H1 (cell line): ENCODE results near the gene HTR3B. TPM values are rescaled to one million over a fixed set of nuclear protein-coding genes. Genes with fewer than 3 reads are reported as not detected.

Experiments
- CTCF ChIA-PET: fragments of 300-600 bp; sonication (Branson Sonifier 250); formaldehyde crosslinking; loops from one replicate; lab custom pipeline; 2021; ENCODE audit not compliant: partially characterized antibody; lab: Charles Lee
- POLR2A ChIA-PET: fragments of 300-600 bp; sonication (Branson Sonifier 250); formaldehyde crosslinking; loops from one replicate; lab custom pipeline; 2021; ENCODE audit warnings: inconsistent platforms; ENCODE audit not compliant: partially characterized antibody; lab: Charles Lee
- DNase-seq, 2 experiments: peaks; one replicate each; pipeline versions ENCODE4 v3.0.0 to v3.0.0-alpha.2; 2010 to 2022; ENCODE audit warnings: low spot score in 2 of 2, low read depth in 1 of 2, mixed read lengths in 1 of 2
- FAIRE-seq: peaks from 2 replicates; lab custom pipeline; 2011; peaks lifted over from hg19 to GRCh38; lab: Jason Lieb, UNC
- H2AFZ ChIP-seq: 2 replicates; pipeline ENCODE4 v1.8.1; 2012; ENCODE audit warnings: low read length, inconsistent platforms
- H2AK5ac ChIP-seq: 2 replicates; pipeline ENCODE4 v1.6.1; 2013; ENCODE audit warnings: low read depth, low read length
- H2BK120ac ChIP-seq: replicated peaks from 2 replicates; pipeline ENCODE3; 2013; ENCODE audit warnings: low read depth, low read length, inconsistent platforms
- H2BK12ac ChIP-seq: 2 replicates; pipeline ENCODE4 v1.6.1; 2013; ENCODE audit warnings: low read depth, low read length
- H2BK15ac ChIP-seq: 2 replicates; pipeline ENCODE4 v1.6.1; 2013; ENCODE audit warnings: low read length
- H2BK20ac ChIP-seq: 2 replicates; pipeline ENCODE4 v1.6.1; 2013; ENCODE audit warnings: low read length
- H2BK5ac ChIP-seq: 2 replicates; pipeline ENCODE4 v1.6.1; 2013; ENCODE audit warnings: low read depth, low read length
- H3K14ac ChIP-seq: 2 replicates; pipeline ENCODE4 v1.6.1; 2013; ENCODE audit warnings: inconsistent platforms; ENCODE audit not compliant: insufficient read length
- H3K18ac ChIP-seq: 2 replicates; pipeline ENCODE4 v1.6.1; 2013; ENCODE audit warnings: low read length; ENCODE audit errors: extremely low read depth
- H3K23ac ChIP-seq: 2 replicates; pipeline ENCODE4 v1.6.1; 2013; ENCODE audit warnings: inconsistent platforms; ENCODE audit not compliant: insufficient read length
- H3K23me2 ChIP-seq: 2 replicates; pipeline ENCODE4 v1.6.1; 2013; ENCODE audit warnings: low read depth, low read length
- H3K27ac ChIP-seq: 2 replicates; pipeline ENCODE4 v1.6.1; 2011; ENCODE audit warnings: low read depth, low read length, inconsistent platforms
- H3K27me3 ChIP-seq, 4 experiments: replicated peaks in 1 of 4; 1 replicate in 1 of 4; 2 replicates in 3 of 4; pipeline versions ENCODE4 v1.6.1 to v1.8.1; 2011 to 2013; ENCODE audit warnings: low read length in 3 of 4, mild to moderate bottlenecking in 3 of 4, inconsistent platforms in 2 of 4, mixed read lengths in 2 of 4, moderate library complexity in 1 of 4; ENCODE audit not compliant: control insufficient read depth in 3 of 4, insufficient read depth in 3 of 4; ENCODE audit errors: extremely low read depth in 1 of 4
- H3K36me3 ChIP-seq, 4 experiments: 2 replicates each; pipeline versions ENCODE4 v1.6.1 to v1.8.1; 2011 to 2013; ENCODE audit warnings: mild to moderate bottlenecking in 4 of 4, low read length in 3 of 4, moderate library complexity in 2 of 4, control low read depth in 1 of 4, inconsistent platforms in 1 of 4; ENCODE audit not compliant: insufficient read depth in 4 of 4, control insufficient read depth in 2 of 4
- H3K4ac ChIP-seq: replicated peaks from 2 replicates; pipeline ENCODE3; 2013; ENCODE audit warnings: low read length, low read depth, mixed read lengths, inconsistent platforms; ENCODE audit not compliant: insufficient read length
- H3K4me1 ChIP-seq, 4 experiments: replicated peaks in 1 of 4; 1 replicate in 1 of 4; 2 replicates in 3 of 4; pipeline versions ENCODE4 v1.6.1 to v1.8.1; 2011 to 2013; ENCODE audit warnings: low read length in 3 of 4, inconsistent platforms in 2 of 4, mixed read lengths in 1 of 4; ENCODE audit not compliant: insufficient read depth in 4 of 4, control insufficient read depth in 3 of 4
- H3K4me2 ChIP-seq, 2 experiments: 2 replicates each; pipeline versions ENCODE4 v1.6.1 to v1.8.1; 2011 to 2013; ENCODE audit warnings: low read depth in 2 of 2, low read length in 2 of 2, control low read depth in 1 of 2, inconsistent platforms in 1 of 2, mild to moderate bottlenecking in 1 of 2; ENCODE audit not compliant: insufficient read depth in 1 of 2
- H3K4me3 ChIP-seq, 4 experiments: fragments of 200-600, 300-600 bp in 1 of 4; sonication (generic), shearing (Covaris generic), sonication (Bioruptor Twin) in 1 of 4; 2 replicates each; pipeline versions ENCODE4 v1.5.1 to v1.8.1; 2011 to 2016; ENCODE audit warnings: low read length in 4 of 4, low read depth in 3 of 4, control low read depth in 2 of 4, inconsistent platforms in 2 of 4, mild to moderate bottlenecking in 2 of 4, mixed read lengths in 1 of 4, moderate library complexity in 1 of 4; ENCODE audit not compliant: insufficient read depth in 2 of 4; ENCODE audit errors: extremely low read depth in 1 of 4
- H3K56ac ChIP-seq: replicated peaks from 2 replicates; pipeline ENCODE3; 2013; ENCODE audit warnings: low read depth, mild to moderate bottlenecking, mixed read lengths, low read length, inconsistent platforms; ENCODE audit not compliant: insufficient read length
- H3K79me1 ChIP-seq: 2 replicates; pipeline ENCODE4 v1.6.1; 2013; ENCODE audit warnings: low read depth, low read length, control low read depth
- H3K79me2 ChIP-seq, 2 experiments: 2 replicates each; pipeline versions ENCODE4 v1.6.1 to v1.8.1; 2012 to 2013; ENCODE audit warnings: low read length in 2 of 2, mild to moderate bottlenecking in 2 of 2, inconsistent platforms in 1 of 2; ENCODE audit not compliant: insufficient read depth in 2 of 2, control insufficient read depth in 1 of 2
- H3K9ac ChIP-seq, 4 experiments: replicated peaks in 1 of 4; 1 replicate in 1 of 4; 2 replicates in 3 of 4; pipeline versions ENCODE4 v1.6.1 to v1.8.1; 2011 to 2013; ENCODE audit warnings: low read depth in 3 of 4, low read length in 3 of 4, control low read depth in 2 of 4, mild to moderate bottlenecking in 2 of 4, moderate library complexity in 2 of 4, inconsistent platforms in 1 of 4; ENCODE audit errors: extremely low read depth in 1 of 4
- H3K9me3 ChIP-seq, 2 experiments: 2 replicates each; pipeline versions ENCODE4 v1.6.1 to v1.8.1; 2012 to 2013; ENCODE audit warnings: mild to moderate bottlenecking in 2 of 2, moderate library complexity in 2 of 2, control low read depth in 1 of 2, inconsistent platforms in 1 of 2, low read depth in 1 of 2, low read length in 1 of 2, mixed read lengths in 1 of 2; ENCODE audit not compliant: insufficient read depth in 2 of 2
- H4K20me1 ChIP-seq, 2 experiments: replicated peaks in 1 of 2; 2 replicates each; pipeline versions ENCODE3 to v1.8.1; 2011 to 2013; ENCODE audit warnings: inconsistent platforms in 2 of 2, low read length in 2 of 2, mild to moderate bottlenecking in 1 of 2; ENCODE audit not compliant: insufficient read depth in 2 of 2, control insufficient read depth in 1 of 2
- H4K5ac ChIP-seq: 2 replicates; pipeline ENCODE4 v1.6.1; 2013; ENCODE audit warnings: low read length, low read depth, mixed read lengths, inconsistent platforms; ENCODE audit not compliant: insufficient read length
- H4K8ac ChIP-seq: 2 replicates; pipeline ENCODE4 v1.8.0; 2013; ENCODE audit warnings: mild to moderate bottlenecking, moderate library complexity, low read length, inconsistent platforms; ENCODE audit not compliant: insufficient read depth; ENCODE audit errors: extremely low read depth
- H4K91ac ChIP-seq: replicated peaks from 2 replicates; pipeline ENCODE3; 2013; ENCODE audit warnings: low read length, mixed read lengths, inconsistent platforms; ENCODE audit not compliant: insufficient read length
- BRCA1 ChIP-seq: IDR thresholded peaks from 2 replicates; pipeline ENCODE4 v1.6.1; 2012; ENCODE audit warnings: low read depth, low read length, improper control_type of control experiment
- CREB1 ChIP-seq: IDR thresholded peaks from 2 replicates; pipeline ENCODE4 v1.6.1; 2012; ENCODE audit warnings: inconsistent platforms
- JUND ChIP-seq: IDR thresholded peaks from 2 replicates; pipeline ENCODE4 v1.6.1; 2011; ENCODE audit warnings: mild to moderate bottlenecking, improper control_type of control experiment, low read length
- POLR2A ChIP-seq, 2 experiments: IDR thresholded peaks; 1 replicate in 1 of 2; 2 replicates in 1 of 2; pipeline ENCODE4 v1.6.1; 2011; ENCODE audit warnings: low read depth in 2 of 2, low read length in 2 of 2, mild to moderate bottlenecking in 2 of 2; ENCODE audit errors: control extremely low read depth in 1 of 2
- SP1 ChIP-seq: IDR thresholded peaks from 2 replicates; pipeline ENCODE4 v1.6.1; 2011; ENCODE audit warnings: low read depth, low read length
- SP2 ChIP-seq: IDR thresholded peaks from 2 replicates; pipeline ENCODE4 v1.6.1; 2012; ENCODE audit warnings: mild to moderate bottlenecking, low read length, inconsistent platforms
- TEAD4 ChIP-seq: IDR thresholded peaks from 2 replicates; pipeline ENCODE4 v1.6.1; 2012; ENCODE audit warnings: low read depth, low read length, inconsistent platforms, mixed read lengths
- YY1 ChIP-seq: IDR thresholded peaks from 2 replicates; pipeline ENCODE4 v1.6.1; 2011; ENCODE audit warnings: low read depth, mild to moderate bottlenecking, low read length
- WGBS, 2 experiments: shearing (Covaris generic) in 1 of 2; methylation state at CpG; one replicate each; pipeline versions ENCODE4 v1.1.6 to v1.1.7; 2013 to 2015; ENCODE audit warnings: low lambda C conversion rate in 2 of 2, mixed read lengths in 2 of 2, inconsistent platforms in 1 of 2, low coverage in 1 of 2, missing lambda C conversion rate in 1 of 2; ENCODE audit not compliant: insufficient replicate concordance in 2 of 2, insufficient coverage in 1 of 2, insufficient read length in 1 of 2; ENCODE audit errors: extremely low coverage in 1 of 2, missing lambda C conversion rate in 1 of 2; 5-methylcytosine and 5-hydroxymethylcytosine counted together
- polyA plus RNA-seq, 7 experiments: library from polyadenylated mRNA; depleted of rRNA in 3 of 7; stranded (reverse) in 5 of 7; unstranded in 2 of 7; fragments of >200 nt in 5 of 7; fragments of 200-250 nt in 2 of 7; gene quantifications; 1 replicate in 5 of 7; 2 replicates in 1 of 7; 4 replicates in 1 of 7; pipeline versions ENCODE4 v1.2.1 to v1.2.3, GENCODE V29; 2011 to 2013; ENCODE audit warnings: missing spikeins in 2 of 7, mixed read lengths in 2 of 7
- total RNA-seq: library from RNA; stranded (reverse); fragmentation: NEBNext Ultra II Directional; extraction: Animal tissue kit (Norgen Biotek cat#: 25700); gene quantifications from 2 replicates; pipeline ENCODE4 v1.2.1, GENCODE V29; 2021
- TF ChIP-seq, protein P1 (sequence below): IDR thresholded peaks from 2 replicates; pipeline ENCODE4 v1.6.1; 2011; ENCODE audit warnings: low read depth, mild to moderate bottlenecking, low read length; ENCODE audit not compliant: insufficient read depth

Gene HTR3B
- total and polyA plus RNA-seq, 2 of the 8 experiments (the other 6 are each of a cell fraction or from before 2014, with no cell fraction given), result not detected

GRCh38 chr11:113884361-113884836 is 20.2 kb upstream of the HTR3B start:
- H2BK15ac ChIP-seq, result no peak overlapping the region
- no peak overlapping the region for H3K14ac ChIP-seq
- no peak overlapping the region for H3K9ac ChIP-seq
- H2BK120ac ChIP-seq, result no peak overlapping the region
- H3K4me1 ChIP-seq, result peaks cover 0 to 8% (median 0%) of the 10 kb centered on the region in 4 experiments; a peak in 2 of 7 replicates
- H2AK5ac ChIP-seq, result no peak overlapping the region
- H3K23me2 ChIP-seq, result no peaks in the 10 kb centered on the region
- H3K79me1 ChIP-seq, result no peaks in the 10 kb centered on the region
- ChIA-PET POLR2A (interaction anchor here (0.9 to 1.8 kb wide), 3 partner anchors 9 to 24 kb away, joined by 3 to 10 read pairs (median 3); partner anchors contain the start of gene USP28), CTCF (interaction anchor here (0.6 to 4.7 kb wide), 5 partner anchors 11 to 377 kb away, joined by 3 to 39 read pairs (median 4); no protein-coding TSS in a partner anchor)
- H2BK5ac ChIP-seq, result 0 out of 2 replicates have a peak overlapping the region, but pooled peaks have one; percentile 71
- H2BK20ac ChIP-seq, result no peak overlapping the region
- H3K4me2 ChIP-seq, result no peak overlapping the region
- H3K23ac ChIP-seq, result no peak overlapping the region
- no peak overlapping the region for H2AFZ ChIP-seq
- H3K36me3 ChIP-seq, result no peaks in the 10 kb centered on the region
- H3K27ac ChIP-seq, result no peak overlapping the region
- H3K18ac ChIP-seq, result no peak overlapping the region; the same call in 1 of the 2 replicates
- no peak overlapping the region for H2BK12ac ChIP-seq
- H4K8ac ChIP-seq, result no peak overlapping the region
- no peak overlapping the region for H3K4me3 ChIP-seq
- no peak overlapping the region for H3K56ac ChIP-seq
- H3K9me3 ChIP-seq, result no peaks in the 10 kb centered on the region; a peak in 1 of 4 replicates
- H3K79me2 ChIP-seq, result no peaks in the 10 kb centered on the region
- no peak overlapping the region for H3K4ac ChIP-seq
- no peak overlapping the region for H4K91ac ChIP-seq
- H3K27me3 ChIP-seq, result no peaks in the 10 kb centered on the region
- DNase-seq (peak in 1 of 2 experiments; percentile 62), FAIRE-seq (no peak)
- 54% methylated on average over 6 of the region's 7 CpGs; no CpG with 5 or more reads in 1 of the 2 experiments for WGBS, 2 experiments
- no peak overlapping the region for H4K5ac ChIP-seq
- H4K20me1 ChIP-seq, result no peaks in the 10 kb centered on the region
- TF ChIP-seq SP2, result no peak
- no peak for TF ChIP-seq POLR2A (IDR thresholded peaks at IDR 0.05; ENCODE audit: control extremely low read depth in 1 of 2, low read depth in 2 of 2, low read length in 2 of 2)
- TF ChIP-seq SP1, result no peak
- TF ChIP-seq JUND, result peak; percentile 56; the same call in 1 of the 2 replicates
- TF ChIP-seq CREB1, result no peak
- no peak for TF ChIP-seq BRCA1
- peak; percentile 95 for TF ChIP-seq TEAD4
- no peak for TF ChIP-seq YY1
- TF ChIP-seq, protein P1, sequence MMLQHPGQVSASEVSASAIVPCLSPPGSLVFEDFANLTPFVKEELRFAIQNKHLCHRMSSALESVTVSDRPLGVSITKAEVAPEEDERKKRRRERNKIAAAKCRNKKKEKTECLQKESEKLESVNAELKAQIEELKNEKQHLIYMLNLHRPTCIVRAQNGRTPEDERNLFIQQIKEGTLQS, result peak; percentile 93
